H9 (cell line): ENCODE measurements around the gene NT5DC2. TPM values are rescaled to one million over a fixed set of nuclear protein-coding genes. Genes with fewer than 3 reads are reported as not detected.
A peak's percentile ranks its signal among the peaks of the same experiment; 100 is the strongest.

Experiments
- DNase-seq: peaks from one replicate; pipeline ENCODE4 v3.0.0-alpha.2; 2017
- H2AFZ ChIP-seq: one replicate; pipeline ENCODE4 v1.6.1; 2013; ENCODE audit warnings: mild to moderate bottlenecking, low read length, control low read depth, moderate library complexity
- H2AK5ac ChIP-seq: 2 replicates; pipeline ENCODE4 v1.6.1; 2013; ENCODE audit warnings: low read length, control low read depth, mixed read lengths; ENCODE audit not compliant: insufficient read length
- H2BK120ac ChIP-seq: one replicate; pipeline ENCODE4 v1.6.1; 2013; ENCODE audit warnings: low read depth, mild to moderate bottlenecking, low read length, control low read depth, inconsistent platforms; ENCODE audit not compliant: poor library complexity, severe bottlenecking
- H2BK12ac ChIP-seq: 2 replicates; pipeline ENCODE4 v1.6.1; 2013; ENCODE audit warnings: low read length, control low read depth, mixed read lengths, low read depth; ENCODE audit not compliant: insufficient read length
- H2BK15ac ChIP-seq: 2 replicates; pipeline ENCODE4 v1.6.1; 2013; ENCODE audit warnings: low read depth, low read length, control low read depth
- H2BK20ac ChIP-seq: one replicate; pipeline ENCODE4 v1.6.1; 2013; ENCODE audit warnings: low read depth, mild to moderate bottlenecking, low read length, control low read depth, inconsistent platforms; ENCODE audit not compliant: poor library complexity, severe bottlenecking
- H2BK5ac ChIP-seq: 2 replicates; pipeline ENCODE4 v1.6.1; 2013; ENCODE audit warnings: low read length, control low read depth, mixed read lengths; ENCODE audit not compliant: insufficient read length
- H3K14ac ChIP-seq: 2 replicates; pipeline ENCODE4 v1.6.1; 2013; ENCODE audit warnings: low read length, control low read depth; ENCODE audit not compliant: insufficient read depth
- H3K18ac ChIP-seq: 2 replicates; pipeline ENCODE4 v1.6.1; 2013; ENCODE audit warnings: low read depth, mild to moderate bottlenecking, mixed read lengths, low read length, control low read depth; ENCODE audit not compliant: insufficient read length
- H3K23ac ChIP-seq: 2 replicates; pipeline ENCODE4 v1.6.1; 2013; ENCODE audit warnings: low read length, control low read depth, mixed read lengths, low read depth; ENCODE audit not compliant: insufficient read length
- H3K23me2 ChIP-seq: 2 replicates; pipeline ENCODE4 v1.6.1; 2013; ENCODE audit warnings: low read depth, mild to moderate bottlenecking, mixed read lengths, low read length, control low read depth; ENCODE audit not compliant: insufficient read length, poor library complexity, severe bottlenecking
- H3K27ac ChIP-seq: 2 replicates; pipeline ENCODE4 v1.5.1; 2013; ENCODE audit warnings: low read length, control low read depth, mixed read lengths, low read depth; ENCODE audit not compliant: insufficient read length
- H3K27me3 ChIP-seq: 2 replicates; pipeline ENCODE4 v1.6.1; 2013; ENCODE audit warnings: low read length, control low read depth, inconsistent platforms; ENCODE audit not compliant: insufficient read depth
- H3K4ac ChIP-seq: 2 replicates; pipeline ENCODE4 v1.6.1; 2013; ENCODE audit warnings: low read depth, mild to moderate bottlenecking, control low read depth, inconsistent platforms, low read length, moderate library complexity
- H3K4me1 ChIP-seq: 2 replicates; pipeline ENCODE4 v1.6.1; 2013; ENCODE audit warnings: low read length, control low read depth, inconsistent platforms; ENCODE audit not compliant: insufficient read depth
- H3K4me2 ChIP-seq: 2 replicates; pipeline ENCODE4 v1.6.1; 2013; ENCODE audit warnings: low read length, control low read depth, mixed read lengths; ENCODE audit not compliant: insufficient read length, insufficient read depth
- H3K56ac ChIP-seq: 2 replicates; pipeline ENCODE4 v1.6.1; 2013; ENCODE audit warnings: low read depth, mild to moderate bottlenecking, mixed read lengths, low read length, control low read depth; ENCODE audit not compliant: insufficient read length
- H3K79me1 ChIP-seq: 2 replicates; pipeline ENCODE4 v1.6.1; 2013; ENCODE audit warnings: low read depth, mild to moderate bottlenecking, moderate library complexity, low read length, control low read depth, inconsistent platforms; ENCODE audit not compliant: insufficient read depth, poor library complexity, severe bottlenecking
- H3K79me2 ChIP-seq: 2 replicates; pipeline ENCODE4 v1.6.1; 2013; ENCODE audit warnings: low read length, control low read depth, inconsistent platforms; ENCODE audit not compliant: insufficient read depth
- H3K9ac ChIP-seq: 2 replicates; pipeline ENCODE4 v1.6.1; 2013; ENCODE audit warnings: low read length, control low read depth, mixed read lengths; ENCODE audit not compliant: insufficient read length; ENCODE audit errors: extremely low read depth
- H3K9me3 ChIP-seq: one replicate; pipeline ENCODE4 v1.6.1; 2013; ENCODE audit warnings: low read depth, low read length, inconsistent platforms; ENCODE audit not compliant: control insufficient read depth
- H3T11ph ChIP-seq: one replicate; pipeline ENCODE4 v1.6.1; 2013; ENCODE audit warnings: mild to moderate bottlenecking, low read length, control low read depth, inconsistent platforms
- H4K20me1 ChIP-seq: one replicate; pipeline ENCODE4 v1.6.1; 2013; ENCODE audit not compliant: control insufficient read depth, insufficient read length, insufficient read depth
- H4K5ac ChIP-seq: 2 replicates; pipeline ENCODE4 v1.6.1; 2013; ENCODE audit warnings: low read depth, mild to moderate bottlenecking, mixed read lengths, low read length, control low read depth; ENCODE audit not compliant: insufficient read length
- H4K8ac ChIP-seq: replicated peaks from 2 replicates; pipeline ENCODE4 v1.6.1; 2013; ENCODE audit warnings: low read length, control low read depth, mixed read lengths, low read depth; ENCODE audit not compliant: insufficient read length
- H4K91ac ChIP-seq: 2 replicates; pipeline ENCODE4 v1.6.1; 2013; ENCODE audit warnings: low read depth, mild to moderate bottlenecking, moderate library complexity, mixed read lengths, low read length, control low read depth; ENCODE audit not compliant: insufficient read length
- H3K27ac Mint-ChIP-seq, 3 experiments: 2 replicates in 2 of 3; 3 replicates in 1 of 3; pipeline ENCODE4 v1.8.0; 2020 to 2021; ENCODE audit warnings: mixed read lengths in 3 of 3, mild to moderate bottlenecking in 1 of 3, moderate library complexity in 1 of 3
- H3K27me3 Mint-ChIP-seq: 2 replicates; pipeline ENCODE4 v1.8.0; 2021; ENCODE audit warnings: low read depth, mild to moderate bottlenecking, moderate library complexity, mixed read lengths
- H3K36me3 Mint-ChIP-seq, 3 experiments: 2 replicates in 2 of 3; 3 replicates in 1 of 3; pipeline ENCODE4 v1.8.0; 2020 to 2021; ENCODE audit warnings: low read depth in 3 of 3, mixed read lengths in 3 of 3; ENCODE audit not compliant: insufficient read depth in 1 of 3
- H3K4me1 Mint-ChIP-seq, 2 experiments: 2 replicates each; pipeline ENCODE4 v1.8.0; 2020; ENCODE audit warnings: mixed read lengths in 2 of 2
- H3K4me3 Mint-ChIP-seq, 2 experiments: 2 replicates in 1 of 2; 3 replicates in 1 of 2; pipeline ENCODE4 v1.8.0; 2020 to 2021; ENCODE audit warnings: mild to moderate bottlenecking in 2 of 2, mixed read lengths in 2 of 2, moderate library complexity in 1 of 2
- H3K9me3 Mint-ChIP-seq, 2 experiments: 2 replicates in 1 of 2; 3 replicates in 1 of 2; pipeline ENCODE4 v1.8.0; 2020; ENCODE audit warnings: mild to moderate bottlenecking in 2 of 2, mixed read lengths in 2 of 2, moderate library complexity in 1 of 2
- WGBS: extraction: QIAGEN DNeasy Blood & Tissue Kit; methylation state at CpG from one replicate; pipeline ENCODE4 v1.1.7; 2013; ENCODE audit warnings: missing lambda C conversion rate, low lambda C conversion rate, mixed read lengths; ENCODE audit not compliant: insufficient read length; ENCODE audit errors: extremely low coverage; 5-methylcytosine and 5-hydroxymethylcytosine counted together
- total RNA-seq: library from RNA; stranded (reverse); gene quantifications from 2 replicates; pipeline ENCODE4 v1.2.1, GENCODE V29; 2021
- TF ChIP-seq, protein P1 (sequence below): fragments of 200-600 bp; sonication (generic); conservative IDR thresholded peaks from 3 replicates; pipeline ENCODE4 v1.8.0; 2021; ENCODE audit warnings: antibody characterized with exemption, mild to moderate bottlenecking

NT5DC2 gene
- total RNA-seq, 1 experiment from 2014 or later, result 444 TPM

DNA sequence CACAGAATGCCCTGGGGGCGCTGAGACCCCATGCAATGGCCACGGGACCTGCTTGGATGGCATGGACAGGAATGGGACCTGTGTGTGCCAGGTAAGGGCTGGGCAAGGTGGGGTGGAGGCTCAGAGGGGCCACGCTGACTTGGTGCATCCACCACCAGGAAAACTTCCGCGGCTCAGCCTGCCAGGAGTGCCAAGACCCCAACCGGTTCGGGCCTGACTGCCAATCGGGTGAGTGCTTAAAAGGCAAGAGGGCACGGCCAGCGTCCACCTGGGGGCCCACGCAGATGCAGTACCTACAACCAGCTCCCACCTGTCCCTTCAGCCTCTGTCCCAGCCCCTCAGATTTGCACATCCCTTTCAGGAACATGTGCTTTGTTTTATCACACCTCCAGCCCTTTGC is 31.7 kb downstream of the NT5DC2 start:
- Histone ChIP-seq H3K9ac (no peak overlapping the region), H3K4me2 (no peak overlapping the region), H2BK12ac (no peak overlapping the region), H3K23me2 (no peaks in the 10 kb centered on the region), H4K5ac (no peak overlapping the region), H2AK5ac (no peak overlapping the region), H3K79me2 (no peaks in the 10 kb centered on the region), H2BK20ac (no peak overlapping the region), H4K8ac (no peak overlapping the region), H3K4ac (no peak overlapping the region), H3K9me3 (no peaks in the 10 kb centered on the region), H4K20me1 (no peaks in the 10 kb centered on the region), H3K14ac (no peak overlapping the region), H3K4me1 (no peaks in the 10 kb centered on the region; the same call in 1 of the 2 replicates), H3K18ac (no peak overlapping the region), H2BK5ac (no peak overlapping the region), H3K79me1 (no peaks in the 10 kb centered on the region), H3T11ph (no peak overlapping the region), H3K56ac (no peak overlapping the region), H2BK15ac (no peak overlapping the region), H3K27ac (no peak overlapping the region), H3K27me3 (no peaks in the 10 kb centered on the region), H2BK120ac (no peak overlapping the region), H2AFZ (no peak overlapping the region), H3K23ac (no peak overlapping the region), H4K91ac (no peak overlapping the region)
- Mint-ChIP-seq H3K4me3 (no peak overlapping the region), H3K9me3 (no peaks in the 10 kb centered on the region), H3K27me3 (no peaks in the 10 kb centered on the region; the same call in 1 of the 2 replicates), H3K27ac (peak overlapping the region in 2 of 3 experiments; percentile 40 to 94; a peak in 2 of 7 replicates), H3K4me1 (peaks cover 10 to 21% of the 10 kb centered on the region in 2 experiments), H3K36me3 (no peaks in the 10 kb centered on the region)
- TF ChIP-seq, protein P1, sequence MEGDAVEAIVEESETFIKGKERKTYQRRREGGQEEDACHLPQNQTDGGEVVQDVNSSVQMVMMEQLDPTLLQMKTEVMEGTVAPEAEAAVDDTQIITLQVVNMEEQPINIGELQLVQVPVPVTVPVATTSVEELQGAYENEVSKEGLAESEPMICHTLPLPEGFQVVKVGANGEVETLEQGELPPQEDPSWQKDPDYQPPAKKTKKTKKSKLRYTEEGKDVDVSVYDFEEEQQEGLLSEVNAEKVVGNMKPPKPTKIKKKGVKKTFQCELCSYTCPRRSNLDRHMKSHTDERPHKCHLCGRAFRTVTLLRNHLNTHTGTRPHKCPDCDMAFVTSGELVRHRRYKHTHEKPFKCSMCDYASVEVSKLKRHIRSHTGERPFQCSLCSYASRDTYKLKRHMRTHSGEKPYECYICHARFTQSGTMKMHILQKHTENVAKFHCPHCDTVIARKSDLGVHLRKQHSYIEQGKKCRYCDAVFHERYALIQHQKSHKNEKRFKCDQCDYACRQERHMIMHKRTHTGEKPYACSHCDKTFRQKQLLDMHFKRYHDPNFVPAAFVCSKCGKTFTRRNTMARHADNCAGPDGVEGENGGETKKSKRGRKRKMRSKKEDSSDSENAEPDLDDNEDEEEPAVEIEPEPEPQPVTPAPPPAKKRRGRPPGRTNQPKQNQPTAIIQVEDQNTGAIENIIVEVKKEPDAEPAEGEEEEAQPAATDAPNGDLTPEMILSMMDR, result no peak
- DNase-seq, result no peak
- WGBS, result no CpG with 5 or more reads among the region's 11 CpGs
